GM20431 (cell line): Measurements from ENCODE around the gene INSC.

Experiments
- in situ Hi-C: fragments of 300-500 bp; cut with MseI, MboI; formaldehyde crosslinking; loops from one replicate; pipeline ENCODE4 v1.15.0; 2020; ENCODE audit warnings: low sequenced_read_pairs; ENCODE audit not compliant: unreplicated experiment

INSC gene

GRCh38 chr11:15266999-15267398 lies 152.3 kb downstream of the INSC start:
- in situ Hi-C loops: no loop called here

GRCh38 chr11:15268598-15268997 lies 153.9 kb downstream of the INSC start:
- in situ Hi-C loops: no loop called here

GRCh38 chr11:15275141-15275540 lies 160.4 kb downstream of the INSC start:
- in situ Hi-C loops: no loop called here

GRCh38 chr11:15276621-15277020 lies 161.9 kb downstream of the INSC start:
- in situ Hi-C loops: no loop called here

GRCh38 chr11:15278128-15278527 lies 163.4 kb downstream of the INSC start:
- in situ Hi-C loops: no loop called here

GRCh38 chr11:15280393-15280792 lies 165.7 kb downstream of the INSC start:
- in situ Hi-C loops: no loop called here

- in situ Hi-C loops: no loop called here
Measured at GRCh38 chr11:15282754-15283153, 168.0 kb downstream of the INSC start.

- in situ Hi-C loops: no loop called here
Measured at GRCh38 chr11:15286465-15286864, 171.7 kb downstream of the INSC start.

GRCh38 chr11:15288863-15289262 lies 174.1 kb downstream of the INSC start:
- in situ Hi-C loops: no loop called here

GRCh38 chr11:15289723-15290122 lies 175.0 kb downstream of the INSC start:
- in situ Hi-C loops: no loop called here

GRCh38 chr11:15291885-15292284 lies 177.2 kb downstream of the INSC start:
- in situ Hi-C loops: no loop called here

GRCh38 chr11:15293975-15294620 lies 179.4 kb downstream of the INSC start:
- in situ Hi-C loops: no loop called here

- in situ Hi-C loops: no loop called here
Measured at GRCh38 chr11:15295695-15296094, 181.0 kb downstream of the INSC start.
